GM12872 (cell line): ENCODE measurements around the gene HLA-DRA.

Experiments used
- CTCF ChIP-seq: IDR thresholded peaks from 3 replicates; pipeline ENCODE4 v1.5.1; 2011; ENCODE audit warnings: low read depth, mild to moderate bottlenecking, low read length, moderate library complexity; ENCODE audit not compliant: insufficient read depth

The HLA-DRA gene

GRCh38 chr6:32447932-32448331 is 8.2 kb downstream of the HLA-DRA start:
- no peak for TF ChIP-seq CTCF

- no peak for TF ChIP-seq CTCF
Observed at GRCh38 chr6:32449088-32449736, 9.5 kb downstream of the HLA-DRA start.

GRCh38 chr6:32457054-32457453 is 17.4 kb downstream of the HLA-DRA start:
- TF ChIP-seq CTCF = no peak

- TF ChIP-seq CTCF = no peak
Observed at GRCh38 chr6:32459781-32460424, 20.2 kb downstream of the HLA-DRA start.

- no peak for TF ChIP-seq CTCF
Observed at GRCh38 chr6:32460528-32460927, 20.8 kb downstream of the HLA-DRA start.

- TF ChIP-seq CTCF = no peak
Observed at GRCh38 chr6:32461493-32461892, 21.8 kb downstream of the HLA-DRA start.

- no peak for TF ChIP-seq CTCF
Observed at GRCh38 chr6:32462609-32463008, 22.9 kb downstream of the HLA-DRA start.
